ENCODE measurements around the gene SLC51B. TPM values are rescaled to one million over a fixed set of nuclear protein-coding genes. Genes with fewer than 3 reads are reported as not detected.

The SLC51B gene
- total RNA-seq, 1 donor from 2014 or later: not detected

DNA sequence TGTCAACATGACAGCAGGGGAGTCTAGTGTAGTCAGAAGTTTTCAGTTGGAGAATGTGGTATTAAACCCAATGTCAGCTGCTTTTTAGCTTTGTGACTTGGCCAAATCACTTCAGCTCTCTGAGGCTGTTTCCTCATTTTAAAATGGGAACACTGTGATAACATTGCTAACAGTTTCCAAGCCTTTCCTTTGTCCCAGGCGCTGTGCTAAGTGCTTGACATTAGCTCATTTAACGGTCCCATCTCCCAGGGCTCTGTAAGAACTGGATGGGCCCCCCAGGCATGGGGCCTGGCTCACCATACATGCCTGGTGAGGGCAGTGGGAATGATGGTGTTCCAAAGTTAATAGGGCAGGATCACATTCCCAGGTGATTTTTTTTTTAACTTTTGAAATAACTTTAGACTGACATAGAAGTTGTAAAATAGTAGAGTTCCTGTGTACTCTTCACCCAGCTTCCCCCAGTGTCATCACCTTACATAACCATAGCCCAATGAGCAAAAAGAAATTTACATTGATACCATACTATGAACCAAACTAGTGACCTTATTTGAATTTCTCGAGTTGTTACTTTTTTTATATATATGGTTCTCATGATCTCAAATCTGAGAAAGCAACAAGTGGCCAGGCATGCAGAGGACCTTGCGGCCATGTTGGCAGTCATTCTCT lies 14.9 kb downstream of the SLC51B start:
- Histone ChIP-seq H3K4me3 (no peak overlapping the region), H3K27me3 (ENCODE audit: low read depth) (no peaks in the 10 kb centered on the region), H3K9me3 (replicated peaks) (peaks cover 5% of the 10 kb centered on the region), H3K27ac (replicated peaks) (peak overlapping the region; percentile 89), H3K36me3 (peaks cover 18% of the 10 kb centered on the region), H3K4me1 (peaks cover 86% of the 10 kb centered on the region)
- intact Hi-C loops (cut with micrococcal nuclease): loop anchor here (10.0 kb wide), 1 partner anchor 45 kb away; no protein-coding TSS in a partner anchor
- DNase-seq: no peak
- TF ChIP-seq, protein P1, sequence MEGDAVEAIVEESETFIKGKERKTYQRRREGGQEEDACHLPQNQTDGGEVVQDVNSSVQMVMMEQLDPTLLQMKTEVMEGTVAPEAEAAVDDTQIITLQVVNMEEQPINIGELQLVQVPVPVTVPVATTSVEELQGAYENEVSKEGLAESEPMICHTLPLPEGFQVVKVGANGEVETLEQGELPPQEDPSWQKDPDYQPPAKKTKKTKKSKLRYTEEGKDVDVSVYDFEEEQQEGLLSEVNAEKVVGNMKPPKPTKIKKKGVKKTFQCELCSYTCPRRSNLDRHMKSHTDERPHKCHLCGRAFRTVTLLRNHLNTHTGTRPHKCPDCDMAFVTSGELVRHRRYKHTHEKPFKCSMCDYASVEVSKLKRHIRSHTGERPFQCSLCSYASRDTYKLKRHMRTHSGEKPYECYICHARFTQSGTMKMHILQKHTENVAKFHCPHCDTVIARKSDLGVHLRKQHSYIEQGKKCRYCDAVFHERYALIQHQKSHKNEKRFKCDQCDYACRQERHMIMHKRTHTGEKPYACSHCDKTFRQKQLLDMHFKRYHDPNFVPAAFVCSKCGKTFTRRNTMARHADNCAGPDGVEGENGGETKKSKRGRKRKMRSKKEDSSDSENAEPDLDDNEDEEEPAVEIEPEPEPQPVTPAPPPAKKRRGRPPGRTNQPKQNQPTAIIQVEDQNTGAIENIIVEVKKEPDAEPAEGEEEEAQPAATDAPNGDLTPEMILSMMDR (IDR thresholded peaks at IDR 0.05; ENCODE audit: borderline replicate concordance): no peak

DNA sequence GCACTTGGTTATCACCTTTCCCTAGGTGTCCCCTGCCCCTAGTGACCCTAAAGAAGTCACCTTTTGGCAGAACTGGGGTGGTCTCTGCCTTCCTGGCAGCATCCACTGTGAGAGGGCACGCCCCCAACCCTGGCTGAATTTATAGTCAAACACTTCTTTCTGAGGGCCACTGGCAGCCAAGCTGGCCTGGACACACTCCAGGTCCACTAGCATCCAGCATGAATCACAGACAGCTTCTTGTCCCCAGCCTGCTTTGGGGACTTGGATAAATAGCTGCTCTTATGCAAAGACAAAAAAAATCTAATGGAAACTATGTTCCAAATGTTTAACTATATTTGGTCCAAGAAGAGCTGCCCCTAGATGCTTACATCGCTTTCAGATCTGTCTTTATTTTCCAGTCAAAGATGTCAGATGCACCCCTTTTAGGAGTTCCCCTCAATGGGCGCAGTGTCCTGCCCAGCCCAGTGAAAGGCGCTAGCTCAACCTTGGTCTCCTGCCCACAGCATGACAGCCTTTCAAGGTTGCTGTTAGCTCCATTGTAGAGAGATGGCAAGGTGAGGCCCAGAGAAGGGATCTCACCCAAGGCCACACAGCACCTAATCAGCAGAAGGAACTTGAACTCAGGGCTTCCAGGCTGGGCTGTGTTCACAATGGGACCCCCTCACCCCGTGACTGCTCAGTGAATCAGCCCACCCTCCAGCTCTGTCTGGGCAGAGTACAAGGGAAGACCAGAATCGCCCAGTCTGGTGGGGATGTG lies 15.6 kb downstream of the SLC51B start:
- peaks cover 7% of the 10 kb centered on the region for H3K27me3 ChIP-seq (ENCODE audit: low read depth)
- peaks cover 5% of the 10 kb centered on the region for H3K9me3 ChIP-seq (replicated peaks)
- TF ChIP-seq, protein P1 (IDR thresholded peaks at IDR 0.05; ENCODE audit: borderline replicate concordance): no peak
- H3K27ac ChIP-seq (replicated peaks): peak overlapping the region; percentile 89
- peaks cover 86% of the 10 kb centered on the region for H3K4me1 ChIP-seq
- DNase-seq: peak; percentile 56
- intact Hi-C loops (cut with micrococcal nuclease): no loop called here
- H3K4me3 ChIP-seq: no peak overlapping the region
- peaks cover 18% of the 10 kb centered on the region for H3K36me3 ChIP-seq

DNA sequence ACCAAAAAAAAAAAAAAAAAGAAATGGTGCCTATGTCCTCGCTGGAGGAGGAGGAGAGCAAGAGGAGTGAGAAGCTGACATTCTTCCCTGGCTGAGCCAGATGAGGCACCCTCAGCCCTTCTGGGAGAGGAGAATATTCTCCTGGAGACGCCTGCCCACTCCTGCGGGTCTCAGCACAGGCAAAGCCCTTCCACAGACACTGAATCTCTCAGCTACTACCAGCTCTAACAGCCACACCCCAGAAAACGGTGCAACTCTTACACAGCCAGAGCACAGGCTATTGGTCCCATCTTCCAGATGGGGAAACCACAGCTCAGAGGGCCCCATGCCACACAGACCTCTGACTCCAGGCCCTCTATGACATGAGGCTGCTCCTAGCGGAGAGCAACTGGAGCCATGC lies 16.9 kb downstream of the SLC51B start:
- H3K9me3 ChIP-seq (replicated peaks): peaks cover 5% of the 10 kb centered on the region
- TF ChIP-seq, protein P1 (IDR thresholded peaks at IDR 0.05; ENCODE audit: borderline replicate concordance): no peak
- peaks cover 81% of the 10 kb centered on the region for H3K4me1 ChIP-seq
- peaks cover 14% of the 10 kb centered on the region for H3K27me3 ChIP-seq (ENCODE audit: low read depth)
- intact Hi-C loops (cut with micrococcal nuclease): no loop called here
- no peak for DNase-seq
- peak overlapping the region; percentile 89 for H3K27ac ChIP-seq (replicated peaks)
- no peak overlapping the region for H3K4me3 ChIP-seq
- peaks cover 18% of the 10 kb centered on the region for H3K36me3 ChIP-seq

DNA sequence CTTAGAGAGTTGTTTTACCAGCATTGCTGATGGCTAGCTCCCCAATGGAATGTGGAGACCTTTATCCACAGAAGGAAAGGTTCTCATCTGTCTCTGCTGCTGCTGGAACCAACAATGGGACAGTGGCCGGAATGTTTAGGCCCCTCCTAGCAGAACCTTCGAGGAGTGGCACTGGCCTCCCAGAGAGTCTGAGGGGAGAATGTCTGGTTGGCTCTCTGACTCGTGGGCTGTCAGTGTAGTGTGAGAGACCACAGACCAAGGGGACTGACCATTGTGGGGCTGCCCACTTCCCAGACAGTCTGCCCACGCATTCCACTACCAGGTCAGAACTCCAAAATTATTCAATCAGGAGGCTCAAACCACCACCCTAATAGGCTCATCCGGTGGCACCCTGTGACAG lies 17.5 kb downstream of the SLC51B start:
- TF ChIP-seq, protein P1 (IDR thresholded peaks at IDR 0.05; ENCODE audit: borderline replicate concordance): no peak
- peaks cover 83% of the 10 kb centered on the region for H3K4me1 ChIP-seq

DNA sequence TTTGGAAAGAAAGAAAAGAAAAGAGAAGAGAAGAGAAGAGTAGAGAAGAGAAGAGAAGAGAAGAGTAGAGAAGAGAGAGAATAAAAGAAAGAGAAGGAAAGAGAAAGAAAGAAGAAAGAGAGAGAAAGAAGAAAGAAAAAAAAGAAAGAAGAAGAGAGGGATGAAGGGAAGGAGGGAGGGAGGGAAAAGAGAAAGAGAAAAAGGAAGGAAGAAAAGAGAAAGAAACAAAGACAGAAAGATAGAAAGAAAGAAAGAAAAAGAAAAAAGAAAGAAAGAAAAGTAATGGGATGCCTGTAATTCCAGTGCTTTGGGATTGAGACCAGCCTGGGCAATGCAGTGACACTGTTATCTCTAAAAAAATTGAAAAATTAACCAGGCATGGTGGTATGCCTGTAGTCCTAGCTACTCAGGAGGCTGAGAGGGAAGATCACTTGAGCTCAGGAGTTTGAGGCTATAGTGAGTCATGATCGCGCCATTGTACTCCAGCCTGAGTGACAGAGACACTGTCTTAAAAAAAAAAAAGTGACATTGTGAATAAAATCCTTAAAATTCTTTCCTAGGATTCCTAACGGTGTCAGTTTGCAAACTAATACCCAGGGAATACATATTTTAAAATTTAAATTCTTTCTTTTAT lies 20.9 kb downstream of the SLC51B start:
- DNase-seq: no peak
- TF ChIP-seq, protein P1 (IDR thresholded peaks at IDR 0.05; ENCODE audit: borderline replicate concordance): no peak
- Histone ChIP-seq H3K4me3 (peak overlapping the region; percentile 72), H3K27ac (replicated peaks) (peak overlapping the region; percentile 89), H3K27me3 (ENCODE audit: low read depth) (peaks cover 21% of the 10 kb centered on the region), H3K36me3 (no peaks in the 10 kb centered on the region), H3K9me3 (replicated peaks) (no peaks in the 10 kb centered on the region), H3K4me1 (peaks cover 88% of the 10 kb centered on the region)
- intact Hi-C loops (cut with micrococcal nuclease): no loop called here

More for the DNA sequence above, 17.5 kb downstream of the SLC51B start:
- Histone ChIP-seq H3K27ac (replicated peaks) (peak overlapping the region; percentile 89), H3K36me3 (peaks cover 17% of the 10 kb centered on the region), H3K9me3 (replicated peaks) (peaks cover 5% of the 10 kb centered on the region), H3K4me3 (no peak overlapping the region), H3K27me3 (ENCODE audit: low read depth) (peaks cover 17% of the 10 kb centered on the region)
- DNase-seq: no peak
- intact Hi-C loops (cut with micrococcal nuclease): no loop called here
